ENCODE data around the gene ACSF3.
"Not testable (repeated sequence)": the region's sequence is repeated elsewhere in the genome, so short reads cannot be mapped to it uniquely, and the experiment has no call there.

ACSF3 gene

DNA sequence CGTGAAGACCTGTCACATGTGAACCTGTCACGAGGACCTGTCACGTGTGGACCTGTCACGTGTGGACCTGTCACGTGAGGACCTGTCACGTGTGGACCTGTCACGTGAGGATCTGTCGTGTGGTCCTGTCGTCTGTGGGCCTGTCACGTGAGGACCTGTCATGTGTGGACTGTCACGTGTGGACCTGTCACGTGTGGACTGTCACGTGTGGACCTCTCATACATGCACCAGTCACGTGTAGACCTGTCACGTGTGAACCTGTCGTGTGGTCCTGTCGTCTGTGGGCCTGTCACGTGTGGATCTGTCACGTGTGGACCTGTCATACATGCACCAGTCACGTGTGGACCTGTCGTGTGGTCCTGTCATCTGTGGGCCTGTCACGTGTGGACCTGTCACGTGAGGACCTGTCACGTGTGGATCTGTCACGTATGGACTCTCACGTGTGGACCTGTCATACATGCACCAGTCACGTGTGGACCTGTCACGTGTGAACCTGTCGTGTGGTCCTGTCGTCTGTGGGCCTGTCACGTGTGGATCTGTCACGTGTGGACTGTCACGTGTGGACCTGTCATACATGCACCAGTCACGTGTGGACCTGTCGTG is 19.5 kb upstream of the ACSF3 start:
- DNase-seq = not testable (repeated sequence)

DNA sequence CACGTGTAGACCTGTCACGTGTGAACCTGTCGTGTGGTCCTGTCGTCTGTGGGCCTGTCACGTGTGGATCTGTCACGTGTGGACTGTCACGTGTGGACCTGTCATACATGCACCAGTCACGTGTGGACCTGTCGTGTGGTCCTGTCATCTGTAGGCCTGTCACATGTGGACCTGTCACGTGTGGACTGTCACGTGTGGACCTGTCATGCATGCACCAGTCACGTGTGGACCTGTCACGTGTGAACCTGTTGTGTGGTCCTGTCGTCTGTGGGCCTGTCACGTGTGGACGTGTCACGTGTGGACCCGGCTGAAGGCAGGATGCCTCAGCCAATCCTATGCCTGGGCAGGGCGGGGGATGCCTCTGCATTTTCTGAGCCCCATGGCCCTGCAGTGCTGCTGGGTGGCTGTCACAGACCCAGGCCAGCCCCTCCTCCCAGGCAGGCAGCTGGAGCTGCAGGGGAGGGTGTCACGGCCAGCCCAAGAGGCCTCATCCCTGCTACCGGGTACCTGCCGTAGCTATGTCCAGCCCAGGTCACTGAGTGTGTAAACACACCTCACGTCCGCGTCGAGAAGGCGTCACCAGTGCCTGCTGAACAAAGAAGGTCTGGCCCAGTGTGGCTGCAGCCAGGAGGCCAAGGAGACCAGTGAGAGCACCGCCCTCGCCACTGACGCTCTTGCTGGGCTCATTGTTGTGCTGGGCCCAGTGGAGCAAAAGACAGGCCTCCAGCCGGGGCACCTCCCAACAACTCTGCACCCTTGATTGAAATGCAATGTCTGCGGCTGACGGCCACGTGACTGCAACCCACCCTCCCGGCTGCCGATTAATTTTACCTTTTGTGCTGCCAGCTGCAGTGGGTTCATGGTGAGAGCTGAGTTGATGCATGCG is 18.6 kb upstream of the ACSF3 start:
- no peak for DNase-seq

DNA sequence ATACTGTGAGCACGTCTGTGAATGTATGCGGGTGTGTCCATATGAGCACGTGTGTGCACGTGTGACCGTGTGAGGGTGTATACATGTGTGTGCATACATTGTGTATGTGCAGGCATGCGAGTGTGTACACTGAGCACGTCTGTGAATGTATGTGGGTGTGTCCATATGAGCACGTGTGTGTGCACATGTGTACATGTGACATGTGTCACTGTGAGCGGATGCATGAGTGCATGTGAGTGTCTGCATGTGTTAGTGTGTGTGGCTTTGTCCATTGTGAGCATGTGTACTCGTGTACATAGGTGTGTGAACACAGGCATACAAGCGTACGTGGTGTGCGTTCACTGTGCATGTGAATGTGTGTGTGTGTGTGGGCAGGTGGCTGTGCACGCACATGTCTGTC is 17.5 kb upstream of the ACSF3 start:
- no peak for DNase-seq

DNA sequence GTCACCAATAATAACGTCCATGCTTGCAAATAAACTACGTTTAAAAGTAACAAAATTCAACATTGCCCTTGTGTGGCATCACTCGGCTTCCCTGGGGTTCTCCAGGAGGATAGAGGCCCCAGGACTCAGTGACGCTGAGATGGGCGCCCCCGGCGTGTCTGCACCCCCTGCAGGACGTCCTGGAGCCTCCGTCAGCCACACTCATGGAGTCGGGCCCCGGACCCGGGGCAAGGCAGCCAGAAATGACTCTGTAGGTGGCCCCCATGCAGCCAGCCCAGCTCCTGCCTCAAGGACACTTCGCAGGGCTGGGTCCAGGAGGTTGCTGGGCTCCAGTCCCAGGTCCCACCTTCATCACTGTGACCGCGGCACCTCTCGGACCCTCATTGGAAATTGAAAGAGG is 16.6 kb upstream of the ACSF3 start:
- DNase-seq = no peak

DNA sequence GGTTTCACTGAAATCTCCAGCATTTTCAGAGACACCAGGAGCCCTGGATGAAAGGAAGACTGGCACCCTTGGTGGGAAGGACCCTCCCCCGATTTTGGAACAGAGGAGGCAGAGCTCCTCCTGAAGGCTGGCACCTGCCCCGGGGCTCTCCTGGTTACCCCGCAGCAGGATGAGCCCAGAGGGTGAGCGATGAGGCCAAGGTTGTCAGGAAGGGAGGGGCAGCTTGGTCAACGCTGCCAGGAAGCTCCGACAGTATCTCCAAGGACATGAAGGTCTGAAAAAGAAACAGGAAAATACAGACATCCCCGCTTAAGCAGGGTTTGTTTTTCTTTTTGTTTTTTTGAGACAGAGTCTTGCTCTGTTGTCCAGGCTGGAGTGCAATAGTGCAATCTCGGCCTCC is 15.5 kb upstream of the ACSF3 start:
- DNase-seq = no peak

DNA sequence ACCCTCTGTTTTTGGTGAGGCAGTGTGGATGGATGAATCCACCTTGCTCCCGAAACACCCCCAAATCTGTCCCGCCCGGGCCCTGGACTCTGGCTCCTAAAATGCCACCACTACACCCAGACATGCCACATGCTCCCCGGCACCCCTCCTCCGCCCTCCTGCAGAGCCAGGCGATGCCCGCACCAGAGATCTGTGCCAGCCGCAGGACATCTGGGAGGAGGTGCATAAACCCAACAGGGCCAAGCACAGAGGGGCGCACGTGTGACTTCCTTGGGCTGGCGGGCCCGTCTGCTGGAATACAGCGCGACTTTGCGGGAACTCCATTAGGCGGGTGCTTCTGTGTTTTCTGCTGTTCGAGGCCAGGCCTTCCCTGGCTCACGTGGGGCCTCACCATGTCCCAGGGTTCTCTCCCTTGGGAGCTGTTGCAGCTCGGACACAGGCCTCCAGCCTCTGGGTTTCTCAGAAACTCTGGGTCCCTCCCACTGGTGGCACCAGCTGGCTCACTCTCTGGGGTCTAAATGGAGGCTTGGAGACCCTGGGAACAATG is 14.1 kb upstream of the ACSF3 start:
- no peak for DNase-seq

DNA sequence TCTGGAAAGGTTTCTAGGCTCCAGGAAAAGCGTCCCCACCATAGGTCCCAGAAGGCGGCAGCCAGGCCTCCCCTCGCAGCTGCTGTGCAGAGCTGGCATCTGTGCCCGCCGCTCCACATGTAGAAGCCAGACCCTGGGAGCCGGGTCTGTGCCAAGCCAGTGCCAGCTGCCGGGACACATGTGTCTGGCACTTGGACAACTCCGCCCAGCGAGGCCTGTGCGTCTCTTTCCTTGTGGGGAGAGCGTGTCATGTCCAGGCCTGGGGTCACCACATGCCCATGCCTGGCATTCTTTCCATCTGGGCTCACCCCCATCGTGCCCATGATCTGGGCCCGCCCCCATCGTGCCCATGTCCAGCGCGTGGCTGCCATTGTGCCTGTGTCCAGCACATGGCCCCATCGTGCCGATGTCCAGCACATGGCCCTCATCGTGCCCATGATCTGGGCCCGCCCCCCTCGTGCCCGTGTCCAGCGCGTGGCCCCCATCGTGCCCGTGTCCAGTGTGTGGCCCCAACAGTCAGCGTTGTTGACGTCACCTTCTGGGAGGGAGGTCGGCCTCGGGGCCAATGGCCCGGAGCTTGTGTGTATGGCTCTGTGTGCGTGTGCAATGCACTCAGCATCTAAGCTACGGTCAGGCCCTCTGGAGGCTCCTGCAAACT is 13.3 kb upstream of the ACSF3 start:
- DNase-seq = no peak

DNA sequence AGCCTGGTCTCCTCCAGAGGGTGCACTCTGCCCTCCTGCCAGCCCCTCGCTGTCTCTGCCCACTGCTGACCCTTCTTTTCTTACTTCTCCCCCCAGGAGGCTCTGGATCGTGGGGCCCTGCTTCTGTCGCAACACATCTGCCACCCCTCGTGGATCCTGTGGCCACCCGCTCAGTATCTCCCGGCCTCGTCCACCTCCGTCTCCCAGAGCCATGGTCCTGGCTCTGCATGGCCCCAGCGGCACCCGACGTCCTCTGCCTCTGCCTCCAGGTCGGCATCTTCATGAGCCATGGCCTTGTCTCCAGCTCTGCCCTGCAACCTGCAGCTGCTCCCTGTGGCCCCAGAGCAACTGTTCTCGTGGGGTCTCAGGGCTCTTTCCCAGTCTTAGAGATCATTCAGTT is 12.1 kb upstream of the ACSF3 start:
- no peak for DNase-seq

DNA sequence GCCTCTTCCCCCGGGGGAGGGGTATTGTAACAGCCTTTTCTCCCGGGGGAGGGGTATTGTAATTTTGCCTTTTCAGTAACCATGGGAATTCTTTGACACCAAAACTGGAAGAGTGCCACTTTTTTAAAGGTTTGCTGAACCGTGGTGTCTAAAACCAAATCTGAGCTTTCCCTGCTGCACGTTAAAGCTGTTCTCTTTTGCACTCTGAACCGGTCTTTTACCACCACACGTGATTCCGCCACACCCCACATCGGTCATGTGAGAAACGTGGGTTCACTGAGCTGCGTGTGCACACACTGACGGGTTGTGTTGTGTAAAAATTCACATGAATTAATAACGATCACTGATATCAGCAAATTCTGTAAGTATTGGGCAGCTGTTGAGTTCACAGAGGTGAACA is 9.2 kb upstream of the ACSF3 start:
- DNase-seq = no peak

DNA sequence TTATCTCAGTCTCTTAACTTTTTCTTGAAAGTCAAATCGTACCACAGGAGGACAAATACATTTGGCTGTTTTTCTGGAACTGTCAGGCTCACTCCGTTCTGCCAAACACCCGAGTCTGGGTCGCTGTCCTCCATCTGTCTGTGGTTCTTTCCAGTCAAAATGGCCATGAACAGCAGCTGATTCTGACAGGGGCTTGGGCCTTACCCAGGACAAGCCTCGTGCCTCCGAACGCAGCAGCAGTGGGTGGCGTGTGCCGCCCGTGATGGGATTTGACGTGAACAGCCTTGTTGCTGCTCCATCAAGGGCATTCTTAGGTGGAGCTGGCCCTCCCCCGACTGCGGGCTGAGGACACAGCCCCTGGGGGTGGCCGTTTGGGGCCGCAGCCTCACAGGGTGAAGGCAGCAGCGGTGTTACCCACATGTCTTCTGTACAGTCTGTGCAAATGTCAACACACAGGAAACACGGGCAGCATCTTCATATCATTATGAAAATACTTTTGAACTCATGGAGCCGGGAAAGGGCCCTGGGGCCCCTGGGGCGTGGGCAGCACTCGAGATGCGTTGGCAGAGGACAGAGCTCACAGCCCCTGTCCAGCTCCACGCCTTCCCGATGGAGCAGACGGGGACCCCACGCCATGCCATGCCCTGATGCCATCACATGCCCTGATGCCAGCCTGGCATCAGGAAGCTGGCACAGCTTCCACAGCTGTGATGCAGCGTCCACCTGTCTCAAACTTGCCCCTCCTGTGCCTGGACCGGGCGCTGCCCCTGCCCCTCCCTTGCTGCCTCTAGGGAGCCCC is 8.6 kb upstream of the ACSF3 start:
- DNase-seq = no peak

DNA sequence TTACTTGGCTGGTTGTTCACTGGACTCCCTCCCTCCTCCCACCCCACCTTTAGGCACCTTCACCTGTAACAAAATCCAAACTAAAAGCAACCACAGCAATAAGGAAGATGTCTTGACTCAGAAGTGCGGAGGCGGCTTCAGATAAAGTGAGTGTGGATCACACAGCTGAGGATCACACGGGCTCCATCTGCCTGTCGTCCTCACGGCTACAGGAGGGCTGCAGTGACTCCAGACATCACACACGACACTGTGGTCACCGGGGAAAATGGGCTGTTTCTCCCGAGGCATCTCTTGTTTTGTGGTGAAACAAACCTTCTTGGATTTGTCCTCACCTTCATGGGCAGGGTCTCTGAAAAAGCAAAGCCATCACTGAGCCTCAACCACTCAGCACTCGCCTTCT is 7.9 kb upstream of the ACSF3 start:
- no peak for DNase-seq

DNA sequence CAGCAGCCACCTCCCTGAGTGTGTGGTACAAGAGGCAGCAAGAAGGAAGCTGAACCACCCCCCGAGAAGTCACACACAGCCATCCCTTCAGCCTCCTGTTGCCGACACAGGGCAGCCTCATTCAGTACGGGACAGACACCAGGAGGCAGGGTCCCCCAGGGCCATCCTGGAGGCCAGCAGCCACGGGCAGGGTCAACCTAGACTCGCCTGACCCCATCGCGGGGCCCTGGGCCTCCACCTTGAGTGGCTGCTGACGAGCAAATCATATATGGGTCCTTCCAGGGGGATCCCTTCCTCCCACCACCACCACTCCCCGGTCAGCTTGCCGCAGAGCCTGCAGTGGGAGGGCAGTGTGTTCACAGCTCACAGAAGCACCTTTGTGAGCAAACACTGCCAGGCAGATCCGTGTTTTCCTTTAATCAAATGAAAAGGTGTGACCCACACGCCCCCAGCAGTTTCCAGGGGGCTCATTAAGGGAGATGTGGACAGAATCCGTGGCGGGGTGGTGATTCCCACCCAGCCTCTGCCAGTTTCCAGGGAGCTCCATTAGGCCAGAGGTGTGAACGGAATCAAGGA is 5.6 kb upstream of the ACSF3 start:
- no peak for DNase-seq

DNA sequence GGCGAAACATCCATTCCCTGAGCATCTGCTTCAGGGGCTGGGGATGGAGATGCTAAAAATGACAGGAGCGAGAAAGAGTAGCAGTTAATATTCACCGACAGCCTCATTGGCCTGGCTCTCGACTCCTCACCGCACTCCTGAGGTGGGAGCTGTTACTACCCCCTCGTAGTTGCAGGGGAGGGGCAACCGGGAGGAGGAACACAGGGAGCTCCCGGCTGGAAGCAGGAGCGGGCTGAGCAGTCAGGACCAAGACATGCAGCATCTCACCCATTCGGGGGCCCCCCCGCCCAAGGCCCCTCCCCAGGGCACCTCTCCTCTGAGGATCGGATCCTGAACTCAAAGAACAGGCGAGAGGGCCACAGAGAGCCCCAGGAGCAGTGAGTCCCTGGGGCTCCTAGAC is 4.5 kb upstream of the ACSF3 start:
- no peak for DNase-seq

DNA sequence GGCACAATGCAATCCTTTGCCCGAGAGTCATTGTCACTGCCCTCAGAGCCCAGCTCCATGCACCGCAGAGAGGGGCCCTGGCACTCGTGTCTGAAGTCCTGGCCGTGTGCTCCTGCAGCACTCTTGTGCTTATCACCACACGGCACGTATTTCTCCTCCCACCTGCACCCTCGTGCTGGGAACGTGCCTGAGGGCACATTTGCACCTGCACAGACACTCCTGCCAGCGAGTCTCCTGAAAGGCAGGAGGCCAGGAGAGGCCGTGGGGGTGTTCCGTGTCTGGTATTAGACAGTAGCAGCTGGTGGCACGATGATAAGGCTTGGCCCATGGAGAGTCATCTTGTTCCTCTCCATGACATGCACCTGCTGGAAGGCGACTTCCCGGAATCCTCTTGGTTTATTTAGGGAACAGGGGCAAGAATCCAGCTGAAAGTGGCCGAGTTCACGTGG is 3.4 kb upstream of the ACSF3 start:
- DNase-seq = no peak

DNA sequence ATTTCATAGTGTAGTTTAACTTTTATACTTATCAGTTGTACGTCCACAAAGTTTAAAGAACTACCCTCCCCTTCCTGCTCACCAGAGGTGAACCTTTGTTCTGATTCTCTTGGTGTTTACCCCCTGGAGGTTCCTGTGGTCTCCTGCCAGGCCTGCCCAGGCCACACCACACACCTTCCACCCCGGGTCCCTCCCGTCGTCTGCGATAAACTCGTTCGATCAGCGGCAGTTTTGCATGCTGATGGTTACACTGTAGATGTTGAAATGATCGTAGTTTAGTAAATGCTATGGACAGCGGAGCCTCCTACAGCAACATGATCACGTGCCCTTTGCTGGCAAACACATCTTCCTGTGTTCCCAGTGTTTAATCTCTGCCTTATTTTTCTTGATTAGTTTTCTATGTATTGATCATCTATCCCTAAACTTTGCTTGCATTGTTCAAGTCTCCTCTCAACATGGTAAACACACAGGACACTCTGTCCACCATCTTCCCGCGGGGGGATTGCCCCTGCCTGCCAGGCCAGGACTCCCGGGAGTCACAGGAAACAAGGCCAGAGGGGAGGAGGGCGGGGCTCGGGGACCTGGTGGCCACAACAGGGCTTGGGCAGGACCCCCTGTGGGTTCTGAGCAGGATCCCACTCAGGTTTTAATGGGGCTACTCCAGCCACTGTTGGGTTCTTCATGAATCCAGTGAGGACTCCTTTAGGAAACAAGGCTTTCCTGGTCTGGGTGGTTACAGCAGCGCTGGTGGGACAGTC is 2.8 kb upstream of the ACSF3 start:
- DNase-seq = no peak

DNA sequence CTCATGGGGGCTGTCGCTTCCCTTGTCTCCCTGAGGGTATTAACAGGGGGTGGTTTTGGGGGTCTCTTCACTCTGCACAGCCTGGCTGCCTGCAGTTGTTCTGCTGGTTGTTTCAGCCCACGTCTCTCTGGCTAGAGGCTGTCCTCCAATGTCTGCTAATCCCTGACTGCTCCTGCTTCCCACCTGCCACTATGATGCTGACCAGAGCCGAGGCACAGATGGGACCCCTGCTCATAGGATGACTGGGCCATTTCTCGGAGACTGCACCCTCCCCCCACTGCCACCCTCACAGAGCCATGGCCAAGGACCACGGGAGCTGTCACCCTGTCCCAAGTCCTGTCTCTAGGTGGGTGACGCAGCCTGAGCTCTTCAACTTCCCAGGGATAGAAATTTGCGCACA is 1.6 kb upstream of the ACSF3 start:
- no peak for DNase-seq

DNA sequence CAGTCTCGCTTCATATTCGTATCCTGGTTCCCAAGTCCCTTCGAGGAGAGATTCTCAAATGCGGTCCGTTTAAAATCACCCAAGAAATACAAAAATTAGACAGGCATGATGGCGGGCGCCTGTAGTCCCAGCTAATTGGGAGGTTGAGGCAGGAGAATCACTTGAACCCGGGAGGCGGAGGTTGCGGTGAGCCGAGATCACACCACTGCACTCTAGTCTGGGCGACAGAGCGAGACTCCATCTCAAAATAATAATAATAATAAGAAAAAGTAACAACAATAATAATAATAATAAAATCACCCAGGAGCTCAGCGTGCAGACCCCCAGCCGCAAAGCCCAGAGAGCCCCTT is 425 bp upstream of the ACSF3 start:
- not testable (repeated sequence) for DNase-seq

DNA sequence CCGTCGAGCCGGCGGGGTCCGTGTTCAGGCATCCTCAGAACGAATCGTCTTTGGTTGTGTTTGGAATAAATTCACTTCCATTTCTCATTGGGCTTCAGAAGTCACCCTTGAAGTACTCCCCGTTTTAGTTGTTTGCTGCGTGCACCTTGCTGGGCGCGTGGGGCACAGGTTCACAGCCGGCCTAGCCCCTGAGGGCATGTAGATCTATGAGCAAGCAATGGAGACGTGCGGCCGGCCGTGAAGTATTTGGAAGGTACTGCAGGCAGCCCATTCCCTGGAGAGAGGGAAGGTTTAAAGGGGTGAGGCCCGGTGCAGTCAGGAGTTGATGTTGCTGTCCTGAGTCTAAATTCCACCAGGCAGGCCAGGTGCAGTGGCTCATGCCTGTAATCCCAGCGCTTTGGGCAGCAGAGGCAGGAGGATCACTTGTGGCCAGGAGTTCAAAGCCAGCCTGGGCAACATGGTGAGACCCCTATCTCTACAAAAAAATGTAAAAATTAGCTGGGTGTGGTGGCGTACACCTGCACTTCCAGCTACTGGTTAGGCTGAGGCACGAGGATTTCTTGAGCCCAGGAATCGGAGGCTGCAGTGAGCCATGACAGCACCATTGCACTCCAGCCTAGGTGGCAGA is 714 bp downstream of the ACSF3 start:
- no peak for DNase-seq

DNA sequence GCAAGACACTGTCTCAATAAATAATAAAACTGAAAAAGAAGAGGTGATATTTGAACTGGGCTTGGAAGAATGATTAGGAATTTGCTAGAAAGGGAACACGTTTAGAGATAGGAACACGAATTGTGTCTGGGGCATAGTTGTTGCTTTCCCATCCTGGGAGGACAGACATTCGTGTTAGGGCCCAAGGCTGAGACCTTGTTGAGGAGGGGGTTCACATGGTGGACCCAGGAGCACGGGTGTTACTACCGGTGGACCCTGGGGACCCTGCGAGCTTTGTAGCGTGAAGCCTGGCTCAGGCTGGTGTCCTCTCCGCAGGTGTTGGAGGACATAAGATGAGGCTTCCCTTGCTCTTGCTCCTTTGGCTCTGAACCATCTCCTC is 1.2 kb downstream of the ACSF3 start:
- DNase-seq = no peak

DNA sequence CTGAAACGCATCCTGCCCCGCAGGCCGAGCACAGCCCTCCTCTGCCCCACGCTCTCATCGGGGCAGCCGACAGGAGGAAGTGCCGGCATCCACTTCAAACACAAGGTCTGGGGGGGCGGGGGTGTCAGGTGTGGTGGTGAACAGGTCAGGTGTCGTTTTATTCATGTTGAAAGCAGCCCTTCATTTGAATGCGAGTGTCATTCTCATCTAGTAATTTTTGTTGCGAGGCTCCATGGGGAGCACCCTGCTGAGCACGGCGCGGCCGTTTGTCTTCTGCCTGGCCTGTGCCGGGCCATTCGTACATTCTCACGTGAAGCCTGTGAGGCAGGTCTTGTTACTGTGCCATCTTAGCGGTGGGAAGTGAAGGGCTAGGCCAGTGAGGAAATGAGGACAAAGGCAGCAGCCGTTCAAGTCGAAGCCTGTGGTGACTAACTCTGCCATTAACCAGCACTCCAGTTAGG is 1.9 kb downstream of the ACSF3 start:
- no peak for DNase-seq

DNA sequence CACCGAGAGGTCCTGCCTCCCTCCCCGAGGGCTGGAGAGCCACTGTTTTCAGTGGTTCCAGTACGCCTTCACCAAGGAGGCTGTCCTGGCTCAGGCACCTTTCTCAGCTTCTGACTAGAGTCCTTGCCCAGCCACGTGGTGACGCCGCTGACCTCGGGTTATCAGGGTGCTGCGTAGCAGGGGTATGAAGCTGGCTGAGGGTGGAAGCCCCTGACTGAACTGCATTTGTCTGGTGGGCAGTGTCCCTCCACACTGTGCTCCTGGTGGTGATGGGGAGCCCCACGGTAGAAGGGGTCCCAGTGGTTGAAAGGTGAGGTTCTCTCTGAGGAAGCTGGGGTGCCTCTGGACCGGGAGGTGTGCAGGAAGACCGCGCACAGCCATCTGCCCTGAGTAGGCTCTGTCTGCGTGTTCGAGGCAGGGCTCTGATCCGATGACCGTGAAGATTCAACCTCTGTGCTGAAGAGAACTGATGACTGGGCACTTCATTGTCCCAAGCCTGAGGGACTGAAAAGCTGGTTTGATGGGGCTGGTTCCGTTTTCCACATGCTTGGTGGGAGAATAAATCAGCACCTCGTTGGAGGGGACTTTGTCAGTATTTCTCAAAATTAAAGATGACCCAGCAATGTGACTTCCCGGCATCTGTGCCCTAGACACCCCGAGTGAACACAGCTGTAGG is 2.5 kb downstream of the ACSF3 start:
- no peak for DNase-seq

All from fibroblast of skin of right quadriceps (primary cell).